Measurements from ENCODE around the gene GOLGB1.

GOLGB1 gene

GRCh38 chr3:121677141-121677540, 72.4 kb downstream of the GOLGB1 start:
- DNase-seq: no peak

- DNase-seq: no peak
Observed at GRCh38 chr3:121670676-121671075, 78.9 kb downstream of the GOLGB1 start.

- no peak for DNase-seq
Observed at GRCh38 chr3:121667333-121667732, 82.2 kb downstream of the GOLGB1 start.

- no peak for DNase-seq
Observed at GRCh38 chr3:121665488-121665887, 84.1 kb downstream of the GOLGB1 start.

GRCh38 chr3:121663171-121663847, 86.2 kb downstream of the GOLGB1 start:
- DNase-seq: no peak

GRCh38 chr3:121662742-121663141, 86.8 kb downstream of the GOLGB1 start:
- DNase-seq: no peak

- DNase-seq: no peak
Observed at GRCh38 chr3:121661376-121661775, 88.2 kb downstream of the GOLGB1 start.

- DNase-seq: peak; percentile 8 to 23
Observed at GRCh38 chr3:121660356-121661171, 89.0 kb downstream of the GOLGB1 start, which contains the start of gene HCLS1. HCLS1 (minus strand) TSS chr3:121660903; CDS start chr3:121658347, 2,556 bp downstream.

GRCh38 chr3:121659586-121659985, 90.0 kb downstream of the GOLGB1 start:
- peak in 1 of 2 donors; percentile 3 for DNase-seq

- DNase-seq: no peak
Observed at GRCh38 chr3:121658716-121659435, 90.7 kb downstream of the GOLGB1 start.

GRCh38 chr3:121654493-121655385, 94.8 kb downstream of the GOLGB1 start:
- no peak for DNase-seq

- DNase-seq: no peak
Observed at GRCh38 chr3:121651684-121652083, 97.9 kb downstream of the GOLGB1 start.

- no peak for DNase-seq
Observed at GRCh38 chr3:121649645-121650044, 99.9 kb downstream of the GOLGB1 start.

GRCh38 chr3:121648219-121648958, 101.2 kb downstream of the GOLGB1 start:
- peak in 1 of 2 donors; percentile 44 for DNase-seq

- no peak for DNase-seq
Observed at GRCh38 chr3:121645054-121645453, 104.5 kb downstream of the GOLGB1 start.

GRCh38 chr3:121642601-121643314, 106.8 kb downstream of the GOLGB1 start:
- DNase-seq: no peak

GRCh38 chr3:121641127-121641526, 108.4 kb downstream of the GOLGB1 start:
- no peak for DNase-seq

- DNase-seq: no peak
Observed at GRCh38 chr3:121637922-121638321, 111.6 kb downstream of the GOLGB1 start.

- no peak for DNase-seq
Observed at GRCh38 chr3:121630355-121630754, 119.2 kb downstream of the GOLGB1 start.

GRCh38 chr3:121629601-121630000, 119.9 kb downstream of the GOLGB1 start:
- no peak for DNase-seq

- no peak for DNase-seq
Observed at GRCh38 chr3:121627622-121628021, 121.9 kb downstream of the GOLGB1 start.

All from hippocampal formation (tissue), 2 donors.